Large intestine (tissue), 3 donors: Measurements from ENCODE around the gene SLC5A11. TPM values are rescaled to one million over a fixed set of nuclear protein-coding genes. Genes with fewer than 3 reads are reported as not detected.

Experiments
- DNase-seq, 2 donors: peaks; one replicate each; pipeline versions ENCODE4 v3.0.0 to v3.0.0-alpha.2; 2013
- H3K27ac ChIP-seq: one replicate; pipeline ENCODE4 v1.5.1; 2013; ENCODE audit warnings: low read length
- H3K27me3 ChIP-seq: 2 replicates; pipeline ENCODE4 v1.6.1; 2013; ENCODE audit warnings: low read length; ENCODE audit not compliant: control insufficient read depth, insufficient read depth
- H3K36me3 ChIP-seq: 2 replicates; pipeline ENCODE4 v1.6.1; 2013; ENCODE audit warnings: low read length; ENCODE audit not compliant: control insufficient read depth, insufficient read depth
- H3K4me1 ChIP-seq: one replicate; pipeline ENCODE4 v1.6.1; 2013; ENCODE audit warnings: low read length; ENCODE audit not compliant: control insufficient read depth, insufficient read depth
- H3K4me3 ChIP-seq: one replicate; pipeline ENCODE4 v1.5.1; 2013; ENCODE audit warnings: low read length
- H3K9me3 ChIP-seq: one replicate; pipeline ENCODE4 v1.6.1; 2013; ENCODE audit warnings: mild to moderate bottlenecking, low read depth, low read length, moderate library complexity; ENCODE audit not compliant: control insufficient read depth
- WGBS: methylation state at CpG from one replicate; pipeline ENCODE4 v1.1.5; 2013; ENCODE audit warnings: low lambda C conversion rate; ENCODE audit not compliant: insufficient coverage; 5-methylcytosine and 5-hydroxymethylcytosine counted together
- polyA plus RNA-seq: library from polyadenylated mRNA; unstranded; fragments of 120-200 nt; gene quantifications from one replicate; pipeline ENCODE4 v1.2.1, GENCODE V29; 2013

The SLC5A11 gene
- polyA plus RNA-seq, 1 donor = 10.0 TPM

DNA sequence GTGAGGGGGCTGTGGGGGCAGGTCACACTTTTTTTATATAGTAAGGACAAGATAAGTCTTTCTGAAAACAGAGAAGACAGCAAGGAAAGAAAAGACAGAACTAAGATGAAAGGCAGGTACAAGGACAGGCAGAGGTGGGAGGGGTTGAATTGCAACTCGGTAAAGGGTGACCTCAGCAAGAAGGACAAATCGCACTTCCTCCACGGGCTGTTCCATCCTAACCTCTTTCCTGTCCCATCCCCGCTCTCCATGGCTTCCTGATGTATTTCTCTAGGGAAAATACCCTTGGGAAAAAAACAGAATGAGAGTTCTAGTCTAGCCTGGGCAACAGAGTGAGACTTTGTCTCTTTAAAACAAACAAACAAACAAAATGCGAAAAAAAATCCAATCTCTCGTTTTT, 112.1 kb downstream of the SLC5A11 start:
- DNase-seq = no peak
- peaks cover 83% of the 10 kb centered on the region for H3K36me3 ChIP-seq
- no peaks in the 10 kb centered on the region for H3K9me3 ChIP-seq
- H3K4me1 ChIP-seq = no peaks in the 10 kb centered on the region
- no CpG with 5 or more reads among the region's 6 CpGs for WGBS
- no peak overlapping the region for H3K4me3 ChIP-seq
- H3K27ac ChIP-seq = no peak overlapping the region
- H3K27me3 ChIP-seq = no peaks in the 10 kb centered on the region

Other genes starting within 250 kb of the SLC5A11 start
- gene TNRC6A, start 116.3 kb upstream of the SLC5A11 start, polyA plus RNA-seq = 49.2 TPM
- gene ARHGAP17, start 169.4 kb downstream of the SLC5A11 start, polyA plus RNA-seq = 99.0 TPM